HEK293 (cell line): Measurements from ENCODE around the gene ZNF202.

ENCODE experiments used
- CTCF ChIP-seq: fragments of 450-650 bp; formaldehyde crosslinking; IDR thresholded peaks from 2 replicates; pipeline ENCODE4 v1.5.1; 2016; ENCODE audit warnings: missing biosample characterization, missing genetic modification characterization
- EGR2 ChIP-seq: fragments of 450-650 bp; formaldehyde crosslinking; IDR thresholded peaks from 2 replicates; pipeline ENCODE4 v1.5.1; 2016; ENCODE audit warnings: low read depth, missing biosample characterization, missing genetic modification characterization
- SP2 ChIP-seq: fragments of 450-650 bp; formaldehyde crosslinking; IDR thresholded peaks from 2 replicates; pipeline ENCODE4 v1.5.1; 2016; ENCODE audit warnings: missing biosample characterization, missing genetic modification characterization
- ZFP3 ChIP-seq: fragments of 450-650 bp; formaldehyde crosslinking; IDR thresholded peaks from 2 replicates; pipeline ENCODE4 v1.5.1; 2016; ENCODE audit warnings: low read depth, missing biosample characterization, missing genetic modification characterization
- ZNF121 ChIP-seq: fragments of 450-650 bp; formaldehyde crosslinking; IDR thresholded peaks from 2 replicates; pipeline ENCODE4 v1.5.1; 2016; ENCODE audit warnings: missing biosample characterization, missing genetic modification characterization
- ZNF223 ChIP-seq: fragments of 450-650 bp; formaldehyde crosslinking; IDR thresholded peaks from 2 replicates; pipeline ENCODE4 v1.5.1; 2016; ENCODE audit warnings: missing biosample characterization, missing genetic modification characterization
- ZNF350 ChIP-seq: fragments of 450-650 bp; formaldehyde crosslinking; IDR thresholded peaks from 2 replicates; pipeline ENCODE4 v1.5.0; 2017; ENCODE audit warnings: missing biosample characterization, mild to moderate bottlenecking, missing genetic modification characterization
- ZNF423 ChIP-seq: fragments of 450-650 bp; formaldehyde crosslinking; IDR thresholded peaks from 2 replicates; pipeline ENCODE4 v1.5.1; 2016; ENCODE audit warnings: missing biosample characterization, missing genetic modification characterization
- ZNF513 ChIP-seq: fragments of 450-650 bp; IDR thresholded peaks from 2 replicates; pipeline ENCODE4 v1.5.1; 2018; ENCODE audit warnings: missing biosample characterization, missing genetic modification characterization
- ZNF785 ChIP-seq: fragments of 450-650 bp; formaldehyde crosslinking; IDR thresholded peaks from 2 replicates; pipeline ENCODE4 v1.5.1; 2016; ENCODE audit warnings: missing biosample characterization, missing genetic modification characterization
- ZNF791 ChIP-seq: fragments of 450-650 bp; formaldehyde crosslinking; IDR thresholded peaks from 2 replicates; pipeline ENCODE4 v1.5.1; 2016; ENCODE audit warnings: missing biosample characterization, missing genetic modification characterization
- ZNF792 ChIP-seq: fragments of 450-650 bp; formaldehyde crosslinking; IDR thresholded peaks from 2 replicates; pipeline ENCODE4 v1.5.1; 2016; ENCODE audit warnings: missing biosample characterization, missing genetic modification characterization
- TF ChIP-seq, protein P1 (sequence below): fragments of 450-650 bp; formaldehyde crosslinking; IDR thresholded peaks from 2 replicates; pipeline ENCODE4 v1.5.1; 2016; ENCODE audit warnings: missing biosample characterization, missing genetic modification characterization

DNA sequence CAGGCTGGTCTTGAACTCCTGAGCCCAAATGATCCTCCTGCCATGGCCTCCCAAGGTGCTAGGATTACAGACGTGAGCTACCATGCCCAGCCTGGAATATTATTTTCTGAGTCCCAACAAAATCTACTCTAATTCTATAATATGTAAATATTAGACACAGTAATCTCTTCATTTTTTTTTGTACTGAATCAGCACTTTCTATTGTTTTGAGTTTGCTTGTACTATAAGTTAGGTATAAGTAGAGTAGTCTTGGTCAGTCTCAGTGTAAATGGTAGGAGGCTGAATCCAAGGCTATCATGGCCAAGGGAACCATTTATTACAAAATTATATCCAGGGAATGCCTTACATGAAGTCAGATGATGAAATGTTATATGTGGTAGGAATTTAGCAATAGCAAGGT, 32.5 kb upstream of the ZNF202 start:
- TF ChIP-seq ZNF791 (tag by site-specific recombination) (no peak), ZNF785 (no peak), ZNF121 (no peak), ZNF350 (no peak), ZFP3 (tag by site-specific recombination) (no peak), CTCF (tag by site-specific recombination) (no peak), ZNF423 (tag by site-specific recombination) (no peak), ZNF223 (tag by site-specific recombination) (no peak), ZNF513 (no peak), SP2 (tag by site-specific recombination) (no peak), EGR2 (no peak), ZNF792 (tag by site-specific recombination) (no peak)
- TF ChIP-seq, protein P1, sequence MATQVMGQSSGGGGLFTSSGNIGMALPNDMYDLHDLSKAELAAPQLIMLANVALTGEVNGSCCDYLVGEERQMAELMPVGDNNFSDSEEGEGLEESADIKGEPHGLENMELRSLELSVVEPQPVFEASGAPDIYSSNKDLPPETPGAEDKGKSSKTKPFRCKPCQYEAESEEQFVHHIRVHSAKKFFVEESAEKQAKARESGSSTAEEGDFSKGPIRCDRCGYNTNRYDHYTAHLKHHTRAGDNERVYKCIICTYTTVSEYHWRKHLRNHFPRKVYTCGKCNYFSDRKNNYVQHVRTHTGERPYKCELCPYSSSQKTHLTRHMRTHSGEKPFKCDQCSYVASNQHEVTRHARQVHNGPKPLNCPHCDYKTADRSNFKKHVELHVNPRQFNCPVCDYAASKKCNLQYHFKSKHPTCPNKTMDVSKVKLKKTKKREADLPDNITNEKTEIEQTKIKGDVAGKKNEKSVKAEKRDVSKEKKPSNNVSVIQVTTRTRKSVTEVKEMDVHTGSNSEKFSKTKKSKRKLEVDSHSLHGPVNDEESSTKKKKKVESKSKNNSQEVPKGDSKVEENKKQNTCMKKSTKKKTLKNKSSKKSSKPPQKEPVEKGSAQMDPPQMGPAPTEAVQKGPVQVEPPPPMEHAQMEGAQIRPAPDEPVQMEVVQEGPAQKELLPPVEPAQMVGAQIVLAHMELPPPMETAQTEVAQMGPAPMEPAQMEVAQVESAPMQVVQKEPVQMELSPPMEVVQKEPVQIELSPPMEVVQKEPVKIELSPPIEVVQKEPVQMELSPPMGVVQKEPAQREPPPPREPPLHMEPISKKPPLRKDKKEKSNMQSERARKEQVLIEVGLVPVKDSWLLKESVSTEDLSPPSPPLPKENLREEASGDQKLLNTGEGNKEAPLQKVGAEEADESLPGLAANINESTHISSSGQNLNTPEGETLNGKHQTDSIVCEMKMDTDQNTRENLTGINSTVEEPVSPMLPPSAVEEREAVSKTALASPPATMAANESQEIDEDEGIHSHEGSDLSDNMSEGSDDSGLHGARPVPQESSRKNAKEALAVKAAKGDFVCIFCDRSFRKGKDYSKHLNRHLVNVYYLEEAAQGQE = no peak
